ENCODE results near the gene LRFN2.

LRFN2 gene

GRCh38 chr6:40398810-40399477 is 188.2 kb downstream of the LRFN2 start:
- no peak for DNase-seq (ENCODE audit: low read depth)

GRCh38 chr6:40398034-40398691 is 189.0 kb downstream of the LRFN2 start:
- no peak for DNase-seq (ENCODE audit: low read depth)

- no peak for DNase-seq (ENCODE audit: low read depth)
These were observed 189.7 kb downstream of the LRFN2 start for GRCh38 chr6:40397287-40398033.

- DNase-seq (ENCODE audit: low read depth) = no peak
These were observed 191.5 kb downstream of the LRFN2 start for GRCh38 chr6:40395698-40396076.

GRCh38 chr6:40395066-40395697 is 192.0 kb downstream of the LRFN2 start:
- DNase-seq (ENCODE audit: low read depth) = no peak

GRCh38 chr6:40394381-40394780 is 192.8 kb downstream of the LRFN2 start:
- DNase-seq (ENCODE audit: low read depth) = no peak

GRCh38 chr6:40393641-40394040 is 193.5 kb downstream of the LRFN2 start:
- no peak for DNase-seq (ENCODE audit: low read depth)

- no peak for DNase-seq (ENCODE audit: low read depth)
These were observed 194.6 kb downstream of the LRFN2 start for GRCh38 chr6:40392589-40392988.

GRCh38 chr6:40391851-40392517 is 195.2 kb downstream of the LRFN2 start:
- DNase-seq (ENCODE audit: low read depth) = no peak

GRCh38 chr6:40391086-40391485 is 196.1 kb downstream of the LRFN2 start:
- no peak for DNase-seq (ENCODE audit: low read depth)

GRCh38 chr6:40390144-40390800 is 196.9 kb downstream of the LRFN2 start:
- DNase-seq (ENCODE audit: low read depth) = no peak

GRCh38 chr6:40389254-40389653 is 197.9 kb downstream of the LRFN2 start:
- no peak for DNase-seq (ENCODE audit: low read depth)

- DNase-seq (ENCODE audit: low read depth) = no peak
These were observed 199.3 kb downstream of the LRFN2 start for GRCh38 chr6:40387871-40388264.

GRCh38 chr6:40387127-40387870 is 199.9 kb downstream of the LRFN2 start:
- DNase-seq (ENCODE audit: low read depth) = no peak

GRCh38 chr6:40386200-40386599 is 201.0 kb downstream of the LRFN2 start:
- no peak for DNase-seq (ENCODE audit: low read depth)

GRCh38 chr6:40383348-40384115 is 203.6 kb downstream of the LRFN2 start:
- DNase-seq (ENCODE audit: low read depth) = no peak

- DNase-seq (ENCODE audit: low read depth) = no peak
These were observed 206.9 kb downstream of the LRFN2 start for GRCh38 chr6:40380271-40380670.

- DNase-seq (ENCODE audit: low read depth) = no peak
These were observed 207.4 kb downstream of the LRFN2 start for GRCh38 chr6:40379811-40380210.

- DNase-seq (ENCODE audit: low read depth) = no peak
These were observed 208.5 kb downstream of the LRFN2 start for GRCh38 chr6:40378725-40379074.

GRCh38 chr6:40378071-40378724 is 209.0 kb downstream of the LRFN2 start:
- DNase-seq (ENCODE audit: low read depth) = no peak

Measured in HS-27A (cell line).